ENCODE results near the gene AP4S1.
"Not testable (repeated sequence)": the region's sequence is repeated elsewhere in the genome, so short reads cannot be mapped to it uniquely, and the experiment has no call there.

The AP4S1 gene

GRCh38 chr14:31025367-31026076 lies at the start of gene AP4S1:
Gene AP4S1, plus strand, starts transcription at chr14:31025649. Its CDS starts 40,548 bp downstream, at chr14:31066197.
- H3K9me3 ChIP-seq (ENCODE audit: control insufficient read depth, low read length), result no peaks in the 10 kb centered on the region
- DNase-seq (ENCODE audit: low read depth), result peak; percentile 69
- peak within 1 kb of the TSS; percentile 96 for H3K9ac ChIP-seq (ENCODE audit: low read length)
- H3K4me1 ChIP-seq (ENCODE audit: control insufficient read depth, insufficient read depth, low read length), result peaks cover 31% of the 10 kb centered on the region
- peaks cover 14% of the 10 kb centered on the region for H3K36me3 ChIP-seq (ENCODE audit: control insufficient read depth, insufficient read depth, low read length, severe bottlenecking)
- no peaks in the 10 kb centered on the region for H3K27me3 ChIP-seq (replicated peaks; ENCODE audit: control insufficient read depth, insufficient read depth, low read length)
- peak within 1 kb of the TSS; percentile 94 for H3K4me3 ChIP-seq (ENCODE audit: low read length)

- H3K36me3 ChIP-seq (ENCODE audit: control insufficient read depth, insufficient read depth, low read length, severe bottlenecking), result no peaks in the 10 kb centered on the region
- H3K4me1 ChIP-seq (ENCODE audit: control insufficient read depth, insufficient read depth, low read length), result peaks cover 42% of the 10 kb centered on the region
- H3K27me3 ChIP-seq (replicated peaks; ENCODE audit: control insufficient read depth, insufficient read depth, low read length), result no peaks in the 10 kb centered on the region
- no peak overlapping the region for H3K9ac ChIP-seq (ENCODE audit: low read length)
- no peak overlapping the region for H3K4me3 ChIP-seq (ENCODE audit: low read length)
- H3K9me3 ChIP-seq (ENCODE audit: control insufficient read depth, low read length), result no peaks in the 10 kb centered on the region
- DNase-seq (ENCODE audit: low read depth), result no peak
These were observed 47.7 kb upstream of the AP4S1 start for GRCh38 chr14:30977752-30978151.

DNA sequence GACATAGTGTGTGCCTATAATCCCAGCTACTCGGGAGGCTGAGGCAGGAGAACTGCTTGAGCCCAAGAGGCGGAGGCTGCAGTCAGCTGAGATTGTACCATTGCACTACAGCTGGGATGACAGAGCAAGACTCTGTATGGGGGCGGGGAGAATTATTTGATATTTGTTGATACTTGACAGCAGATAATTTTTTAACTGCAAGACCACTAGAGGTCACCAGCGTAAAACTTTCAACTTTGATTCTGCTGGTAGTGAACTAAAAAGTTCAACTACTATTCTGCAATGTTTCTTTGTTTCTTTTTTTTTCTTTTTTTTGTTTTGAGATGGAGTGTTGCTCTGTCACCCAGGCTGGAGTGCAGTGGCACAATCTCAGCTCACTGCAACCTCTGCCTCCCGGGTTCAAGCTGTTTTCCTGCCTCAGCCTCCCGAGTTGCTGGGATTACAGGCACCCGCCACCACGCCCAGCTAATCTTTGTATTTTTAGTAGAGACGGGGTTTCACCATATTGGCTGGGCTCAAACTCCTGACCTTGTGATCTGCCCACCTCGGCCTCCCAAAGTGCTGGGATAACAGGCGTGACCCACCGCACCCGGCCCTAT lies 45.2 kb upstream of the AP4S1 start:
- not testable (repeated sequence) for H3K27me3 ChIP-seq (replicated peaks; ENCODE audit: control insufficient read depth, insufficient read depth, low read length); H3K4me3 ChIP-seq (ENCODE audit: low read length); H3K36me3 ChIP-seq (ENCODE audit: control insufficient read depth, insufficient read depth, low read length, severe bottlenecking); H3K9me3 ChIP-seq (ENCODE audit: control insufficient read depth, low read length)
- peak overlapping the region; percentile 10 for H3K9ac ChIP-seq (ENCODE audit: low read length)
- peak; percentile 89 for DNase-seq (ENCODE audit: low read depth)
- peaks cover 19% of the 10 kb centered on the region for H3K4me1 ChIP-seq (ENCODE audit: control insufficient read depth, insufficient read depth, low read length)

GRCh38 chr14:30980980-30981379 lies 44.5 kb upstream of the AP4S1 start:
- DNase-seq (ENCODE audit: low read depth), result no peak
- H3K9ac ChIP-seq (ENCODE audit: low read length), result peak overlapping the region; percentile 10
- H3K27me3 ChIP-seq (replicated peaks; ENCODE audit: control insufficient read depth, insufficient read depth, low read length), result no peaks in the 10 kb centered on the region
- no peaks in the 10 kb centered on the region for H3K36me3 ChIP-seq (ENCODE audit: control insufficient read depth, insufficient read depth, low read length, severe bottlenecking)
- H3K4me1 ChIP-seq (ENCODE audit: control insufficient read depth, insufficient read depth, low read length), result peaks cover 11% of the 10 kb centered on the region
- H3K9me3 ChIP-seq (ENCODE audit: control insufficient read depth, low read length), result no peaks in the 10 kb centered on the region
- H3K4me3 ChIP-seq (ENCODE audit: low read length), result no peak overlapping the region

GRCh38 chr14:30982533-30982932 lies 42.9 kb upstream of the AP4S1 start:
- H3K27me3 ChIP-seq (replicated peaks; ENCODE audit: control insufficient read depth, insufficient read depth, low read length), result no peaks in the 10 kb centered on the region
- no peaks in the 10 kb centered on the region for H3K36me3 ChIP-seq (ENCODE audit: control insufficient read depth, insufficient read depth, low read length, severe bottlenecking)
- no peak for DNase-seq (ENCODE audit: low read depth)
- H3K4me1 ChIP-seq (ENCODE audit: control insufficient read depth, insufficient read depth, low read length), result peaks cover 4% of the 10 kb centered on the region
- no peaks in the 10 kb centered on the region for H3K9me3 ChIP-seq (ENCODE audit: control insufficient read depth, low read length)
- no peak overlapping the region for H3K9ac ChIP-seq (ENCODE audit: low read length)
- no peak overlapping the region for H3K4me3 ChIP-seq (ENCODE audit: low read length)

DNA sequence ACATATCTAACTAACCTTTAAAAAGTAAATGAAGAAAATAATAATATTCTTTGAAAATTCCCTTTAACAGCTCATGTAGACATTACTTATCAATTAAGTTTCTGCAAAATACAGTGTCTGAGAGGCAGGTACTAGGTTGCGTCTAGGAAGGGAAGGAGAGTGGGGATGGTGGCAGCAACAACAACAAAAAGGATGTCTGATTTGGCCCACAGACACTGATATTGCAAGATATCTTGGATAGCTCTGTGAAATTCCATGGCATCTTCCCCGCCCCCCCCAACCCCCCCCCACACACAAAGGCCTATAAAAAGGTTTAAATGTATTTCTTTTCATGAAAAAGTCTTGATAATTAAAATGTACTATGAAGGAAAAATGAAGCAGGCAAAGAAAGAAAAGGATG lies 41.6 kb upstream of the AP4S1 start:
- Histone ChIP-seq H3K9ac (ENCODE audit: low read length) (no peak overlapping the region), H3K4me1 (ENCODE audit: control insufficient read depth, insufficient read depth, low read length) (peaks cover 11% of the 10 kb centered on the region), H3K9me3 (ENCODE audit: control insufficient read depth, low read length) (no peaks in the 10 kb centered on the region), H3K27me3 (replicated peaks; ENCODE audit: control insufficient read depth, insufficient read depth, low read length) (no peaks in the 10 kb centered on the region), H3K4me3 (ENCODE audit: low read length) (no peak overlapping the region), H3K36me3 (ENCODE audit: control insufficient read depth, insufficient read depth, low read length, severe bottlenecking) (no peaks in the 10 kb centered on the region)
- no peak for DNase-seq (ENCODE audit: low read depth)

DNA sequence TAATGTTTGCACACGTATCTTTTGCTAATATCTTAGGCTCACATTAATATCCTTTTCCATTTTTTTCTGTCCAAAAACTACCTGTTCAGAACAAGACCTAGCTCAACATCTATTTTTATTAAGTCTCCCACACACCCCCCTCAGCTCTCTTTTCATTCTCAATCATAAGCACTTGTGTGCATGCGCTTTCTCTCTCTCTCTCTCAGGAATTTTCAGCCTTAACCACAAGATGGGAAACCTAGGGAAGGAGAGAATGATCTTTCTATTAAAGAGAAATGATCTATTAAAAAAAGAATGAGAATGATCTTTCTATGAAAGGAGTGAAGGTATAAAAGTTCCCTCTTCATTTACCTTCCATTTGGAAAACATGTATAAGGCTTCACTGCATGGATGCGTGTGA lies 39.7 kb upstream of the AP4S1 start:
- Histone ChIP-seq H3K9me3 (ENCODE audit: control insufficient read depth, low read length) (no peaks in the 10 kb centered on the region), H3K4me1 (ENCODE audit: control insufficient read depth, insufficient read depth, low read length) (peaks cover 19% of the 10 kb centered on the region), H3K27me3 (replicated peaks; ENCODE audit: control insufficient read depth, insufficient read depth, low read length) (no peaks in the 10 kb centered on the region), H3K36me3 (ENCODE audit: control insufficient read depth, insufficient read depth, low read length, severe bottlenecking) (peaks cover 3% of the 10 kb centered on the region), H3K4me3 (ENCODE audit: low read length) (no peak overlapping the region), H3K9ac (ENCODE audit: low read length) (no peak overlapping the region)
- DNase-seq (ENCODE audit: low read depth), result no peak

- DNase-seq (ENCODE audit: low read depth), result peak; percentile 25
- Histone ChIP-seq H3K9me3 (ENCODE audit: control insufficient read depth, low read length) (no peaks in the 10 kb centered on the region), H3K4me1 (ENCODE audit: control insufficient read depth, insufficient read depth, low read length) (peaks cover 19% of the 10 kb centered on the region), H3K27me3 (replicated peaks; ENCODE audit: control insufficient read depth, insufficient read depth, low read length) (no peaks in the 10 kb centered on the region), H3K9ac (ENCODE audit: low read length) (no peak overlapping the region), H3K4me3 (ENCODE audit: low read length) (no peak overlapping the region), H3K36me3 (ENCODE audit: control insufficient read depth, insufficient read depth, low read length, severe bottlenecking) (peaks cover 3% of the 10 kb centered on the region)
These were observed 36.9 kb upstream of the AP4S1 start for GRCh38 chr14:30988509-30988908.

GRCh38 chr14:30990770-30991169 lies 34.7 kb upstream of the AP4S1 start:
- peaks cover 38% of the 10 kb centered on the region for H3K4me1 ChIP-seq (ENCODE audit: control insufficient read depth, insufficient read depth, low read length)
- H3K27me3 ChIP-seq (replicated peaks; ENCODE audit: control insufficient read depth, insufficient read depth, low read length), result no peaks in the 10 kb centered on the region
- H3K4me3 ChIP-seq (ENCODE audit: low read length), result no peak overlapping the region
- no peak for DNase-seq (ENCODE audit: low read depth)
- H3K9ac ChIP-seq (ENCODE audit: low read length), result no peak overlapping the region
- no peaks in the 10 kb centered on the region for H3K9me3 ChIP-seq (ENCODE audit: control insufficient read depth, low read length)
- peaks cover 3% of the 10 kb centered on the region for H3K36me3 ChIP-seq (ENCODE audit: control insufficient read depth, insufficient read depth, low read length, severe bottlenecking)

DNA sequence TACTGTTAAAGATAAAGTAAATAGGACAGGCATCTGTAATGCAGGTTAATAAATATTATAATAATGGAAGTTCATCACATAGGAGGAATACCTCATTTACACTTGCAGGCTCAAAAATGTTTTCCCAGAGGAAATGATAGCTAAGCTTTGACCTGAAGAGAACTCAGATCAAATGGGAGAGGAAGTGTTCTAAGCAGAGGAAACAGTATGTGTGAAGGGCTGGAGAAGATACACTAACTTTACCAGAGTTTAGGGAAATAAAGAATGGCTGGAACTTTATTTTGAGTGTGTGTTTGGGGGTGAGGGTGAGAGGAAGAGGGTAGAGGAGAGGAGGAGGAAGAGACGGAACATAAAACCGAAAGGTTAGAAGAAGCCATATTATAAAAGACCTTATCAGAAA lies 34.0 kb upstream of the AP4S1 start:
- Histone ChIP-seq H3K4me3 (ENCODE audit: low read length) (no peak overlapping the region), H3K9ac (ENCODE audit: low read length) (no peak overlapping the region), H3K36me3 (ENCODE audit: control insufficient read depth, insufficient read depth, low read length, severe bottlenecking) (peaks cover 3% of the 10 kb centered on the region), H3K9me3 (ENCODE audit: control insufficient read depth, low read length) (no peaks in the 10 kb centered on the region), H3K4me1 (ENCODE audit: control insufficient read depth, insufficient read depth, low read length) (peaks cover 41% of the 10 kb centered on the region), H3K27me3 (replicated peaks; ENCODE audit: control insufficient read depth, insufficient read depth, low read length) (no peaks in the 10 kb centered on the region)
- no peak for DNase-seq (ENCODE audit: low read depth)

GRCh38 chr14:30993071-30993470 lies 32.4 kb upstream of the AP4S1 start:
- Histone ChIP-seq H3K27me3 (replicated peaks; ENCODE audit: control insufficient read depth, insufficient read depth, low read length) (no peaks in the 10 kb centered on the region), H3K9ac (ENCODE audit: low read length) (no peak overlapping the region), H3K9me3 (ENCODE audit: control insufficient read depth, low read length) (no peaks in the 10 kb centered on the region), H3K4me1 (ENCODE audit: control insufficient read depth, insufficient read depth, low read length) (peaks cover 36% of the 10 kb centered on the region), H3K36me3 (ENCODE audit: control insufficient read depth, insufficient read depth, low read length, severe bottlenecking) (peaks cover 9% of the 10 kb centered on the region), H3K4me3 (ENCODE audit: low read length) (no peak overlapping the region)
- no peak for DNase-seq (ENCODE audit: low read depth)
